ENCODE results near the gene SIGLEC5. TPM values are rescaled to one million over a fixed set of nuclear protein-coding genes. Genes with fewer than 3 reads are reported as not detected.

SIGLEC5 gene
- total and polyA plus RNA-seq, 2 donors (not counting 3 experiments of a cell fraction or from before 2014, with no cell fraction given), result not detected

DNA sequence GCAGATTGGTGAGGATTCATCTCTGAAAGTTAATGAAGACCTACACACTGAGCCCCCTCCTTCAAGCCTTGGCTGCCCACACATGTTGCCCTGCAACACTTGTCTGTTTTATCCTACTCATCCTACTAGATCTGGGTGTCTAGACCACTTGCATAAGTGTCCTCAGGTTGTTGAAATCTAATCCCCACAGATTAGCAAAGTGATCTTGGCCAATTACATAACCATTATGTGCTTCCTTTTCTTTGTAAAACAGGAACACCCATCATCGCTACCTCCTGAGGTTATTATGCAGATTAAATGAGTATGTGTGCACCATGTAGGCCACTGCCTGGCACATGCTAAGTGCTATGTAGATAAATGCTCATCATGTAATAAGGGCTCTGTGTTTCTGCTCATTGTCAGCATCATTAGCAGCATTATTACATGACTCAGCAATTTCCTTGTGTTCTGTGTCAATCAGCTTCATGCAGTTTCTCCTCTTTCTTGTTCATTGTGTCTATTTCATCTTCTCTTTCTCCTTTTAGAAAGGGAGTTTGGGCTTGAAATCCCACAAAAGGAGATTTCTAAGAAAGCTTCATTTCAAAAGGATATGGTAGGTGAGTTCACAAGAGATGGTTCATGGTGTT lies 44.0 kb downstream of the SIGLEC5 start:
- dilution Hi-C loops (cut with MboI; ENCODE audit: extremely low pct_ligation_motif_present, low sequenced_read_pairs), result no loop called here
- H3K36me3 ChIP-seq (ENCODE audit: control insufficient read depth in 2 of 2, extremely low read depth in 1 of 2, insufficient read depth in 2 of 2, low read length in 2 of 2), result peaks cover 30 to 31% of the 10 kb centered on the region in 2 experiments

More for the DNA sequence above, 44.0 kb downstream of the SIGLEC5 start:
- peaks cover 2% of the 10 kb centered on the region for H3K79me2 ChIP-seq (ENCODE audit: control insufficient read depth, insufficient read depth, low read length)
- POLR2A ChIA-PET, result no interaction called here
- H3K4me2 ChIP-seq (ENCODE audit: insufficient read depth, low read length), result no peak overlapping the region
- no peaks in the 10 kb centered on the region for H3K4me1 ChIP-seq (ENCODE audit: control insufficient read depth, extremely low read depth, insufficient read depth, low read length)
- no peaks in the 10 kb centered on the region for H3K9me1 ChIP-seq (replicated peaks; ENCODE audit: control insufficient read depth, extremely low read depth, insufficient read depth, low read length)
- CTCF ChIA-PET, result interaction anchor here (1.6 kb wide), 1 partner anchor 14 kb away, joined by 3 read pairs; no protein-coding TSS in a partner anchor
- DNase-seq (ENCODE audit: low read depth, low spot score) (no peak), FAIRE-seq (no peak)
- BruUV-seq (replicated peaks), result no TSS peak
- peaks cover 24% of the 10 kb centered on the region for H3K9me3 ChIP-seq (replicated peaks; ENCODE audit: control insufficient read depth, insufficient read depth, low read length)
- TF ChIP-seq FOS (IDR thresholded peaks at IDR 0.05; ENCODE audit: borderline replicate concordance, insufficient read depth, low read length) (no peak), EZH2 (IDR thresholded peaks at IDR 0.05; ENCODE audit: borderline replicate concordance, low read depth, low read length, severe bottlenecking) (no peak), GATA2 (IDR thresholded peaks at IDR 0.05; ENCODE audit: insufficient read depth, insufficient read length, low read depth, low read length) (no peak), JUN (IDR thresholded peaks at IDR 0.05; ENCODE audit: borderline replicate concordance, insufficient read depth, insufficient read length, low read depth) (no peak), CTCF (IDR thresholded peaks at IDR 0.05; ENCODE audit: extremely low read depth in 1 of 2, insufficient read depth in 1 of 2, low read depth in 1 of 2, low read length in 2 of 2) (no peak), POLR2AphosphoS5 (IDR thresholded peaks at IDR 0.05; ENCODE audit: insufficient read depth, low read depth, low read length) (no peak), MYC (IDR thresholded peaks at IDR 0.05; ENCODE audit: low read depth, low read length) (no peak), POLR2A (IDR thresholded peaks at IDR 0.05; ENCODE audit: low read depth, low read length) (no peak)
- TF ChIP-seq, protein P1, sequence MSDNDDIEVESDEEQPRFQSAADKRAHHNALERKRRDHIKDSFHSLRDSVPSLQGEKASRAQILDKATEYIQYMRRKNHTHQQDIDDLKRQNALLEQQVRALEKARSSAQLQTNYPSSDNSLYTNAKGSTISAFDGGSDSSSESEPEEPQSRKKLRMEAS (IDR thresholded peaks at IDR 0.05; ENCODE audit: insufficient read depth, insufficient read length), result no peak
- no peak overlapping the region for H3K4me3 ChIP-seq (replicated peaks in 1 of 3; ENCODE audit: insufficient read depth in 1 of 3, low read depth in 1 of 3, low read length in 3 of 3)
- no peak overlapping the region for H3K9ac ChIP-seq (replicated peaks; ENCODE audit: extremely low read depth, insufficient read depth, low read length)
- no peaks in the 10 kb centered on the region for H3K27me3 ChIP-seq (ENCODE audit: control insufficient read depth in 2 of 2, insufficient read depth in 2 of 2, low read length in 2 of 2)
- no peak overlapping the region for H3K27ac ChIP-seq (ENCODE audit: insufficient read depth, low read depth, low read length)
- H2AFZ ChIP-seq (ENCODE audit: low read depth, low read length), result no peak overlapping the region
- intact Hi-C loops (cut with micrococcal nuclease), result no loop called here
- no peaks in the 10 kb centered on the region for H4K20me1 ChIP-seq (replicated peaks; ENCODE audit: control insufficient read depth, extremely low read depth, insufficient read depth, low read length)
